Right renal pelvis (tissue), 4 donors: ENCODE measurements around the gene AZGP1. TPM values are rescaled to one million over a fixed set of nuclear protein-coding genes. Genes with fewer than 3 reads are reported as not detected.
"Not testable (repeated sequence)": the region's sequence is repeated elsewhere in the genome, so short reads cannot be mapped to it uniquely, and the experiment has no call there.

Experiments used
- DNase-seq, 4 donors: peaks; one replicate each; pipeline ENCODE4 v3.0.0-alpha.2; 2013; ENCODE audit warnings: low read depth in 4 of 4, low spot score in 3 of 4, missing footprints in 1 of 4
- polyA plus RNA-seq, 4 donors: library from polyadenylated mRNA; unstranded; fragments of 120-200 nt; gene quantifications; one replicate each; pipeline ENCODE4 v1.2.1, GENCODE V29; 2013; ENCODE audit not compliant: insufficient read length in 4 of 4

The AZGP1 gene
- polyA plus RNA-seq, 4 donors = 47.6 to 77.5 (median 61.3) TPM

GRCh38 chr7:99954643-99955042 lies 21.2 kb downstream of the AZGP1 start:
- DNase-seq = not testable (repeated sequence)

- DNase-seq = no peak
Observed at GRCh38 chr7:99953649-99954048, 22.2 kb downstream of the AZGP1 start.

DNA sequence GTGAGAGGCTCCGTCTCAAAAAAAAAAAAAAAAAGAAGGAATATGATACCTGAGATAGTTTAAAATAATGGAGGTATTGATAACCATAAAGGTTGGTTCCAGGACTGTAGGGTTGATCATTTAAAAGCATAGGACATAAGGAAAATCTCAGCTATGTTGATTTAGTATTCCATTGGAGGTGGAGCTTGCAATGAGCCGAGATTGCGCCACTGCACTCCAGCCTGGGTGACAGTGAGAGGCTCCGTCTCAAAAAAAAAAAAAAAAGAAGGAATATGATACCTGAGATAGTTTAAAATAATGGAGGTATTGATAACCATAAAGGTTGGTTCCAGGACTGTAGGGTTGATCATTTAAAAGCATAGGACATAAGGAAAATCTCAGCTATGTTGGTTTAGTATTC lies 23.2 kb downstream of the AZGP1 start:
- DNase-seq = not testable (repeated sequence)

DNA sequence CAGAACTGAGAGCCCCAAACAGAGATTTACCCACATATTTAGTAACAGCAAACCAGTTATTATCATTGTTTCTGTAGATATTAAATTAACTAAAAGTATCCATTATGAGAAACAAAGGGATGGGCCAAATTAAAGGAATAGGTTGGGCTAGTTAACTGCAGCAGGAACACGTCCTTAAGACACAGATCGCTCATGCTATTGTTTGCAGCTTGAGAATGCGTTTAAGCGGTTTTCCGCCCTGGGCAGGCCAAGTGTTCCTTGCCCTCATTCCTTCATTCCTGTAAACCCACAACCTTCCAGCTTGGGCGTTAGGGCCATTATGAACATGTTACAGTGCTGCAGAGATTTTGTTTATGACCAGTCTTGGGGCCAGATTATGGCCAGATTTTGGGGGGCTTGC lies 25.0 kb downstream of the AZGP1 start:
- not testable (repeated sequence) for DNase-seq

DNA sequence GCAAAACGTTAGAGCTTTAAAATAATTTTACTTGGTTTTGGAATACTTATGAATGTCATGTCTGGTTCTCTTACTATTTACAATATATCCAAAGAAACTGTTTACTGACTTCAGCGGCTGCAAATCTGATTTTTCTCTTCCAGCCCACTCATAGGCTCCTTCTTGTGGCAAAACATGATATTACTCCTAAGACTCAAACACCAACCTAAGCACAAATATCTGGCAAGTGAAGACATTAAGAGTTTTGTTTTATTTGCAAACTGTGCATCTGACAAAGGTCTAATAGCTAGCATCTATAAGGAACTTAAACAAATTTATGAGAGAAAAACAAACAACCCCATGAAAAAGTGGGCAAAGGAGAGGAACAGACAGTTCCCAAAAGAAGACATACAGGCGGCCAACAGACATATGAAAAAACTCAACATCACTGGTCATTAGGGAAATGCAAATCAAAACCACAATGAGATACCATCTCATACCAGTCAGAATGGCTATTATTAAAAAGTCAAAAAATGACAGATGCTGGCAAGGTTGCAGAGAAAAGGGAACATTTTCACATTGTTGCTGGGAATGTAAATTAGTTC lies 26.1 kb downstream of the AZGP1 start:
- DNase-seq = no peak

- no peak for DNase-seq
Observed at GRCh38 chr7:99947608-99948007, 28.2 kb downstream of the AZGP1 start.

DNA sequence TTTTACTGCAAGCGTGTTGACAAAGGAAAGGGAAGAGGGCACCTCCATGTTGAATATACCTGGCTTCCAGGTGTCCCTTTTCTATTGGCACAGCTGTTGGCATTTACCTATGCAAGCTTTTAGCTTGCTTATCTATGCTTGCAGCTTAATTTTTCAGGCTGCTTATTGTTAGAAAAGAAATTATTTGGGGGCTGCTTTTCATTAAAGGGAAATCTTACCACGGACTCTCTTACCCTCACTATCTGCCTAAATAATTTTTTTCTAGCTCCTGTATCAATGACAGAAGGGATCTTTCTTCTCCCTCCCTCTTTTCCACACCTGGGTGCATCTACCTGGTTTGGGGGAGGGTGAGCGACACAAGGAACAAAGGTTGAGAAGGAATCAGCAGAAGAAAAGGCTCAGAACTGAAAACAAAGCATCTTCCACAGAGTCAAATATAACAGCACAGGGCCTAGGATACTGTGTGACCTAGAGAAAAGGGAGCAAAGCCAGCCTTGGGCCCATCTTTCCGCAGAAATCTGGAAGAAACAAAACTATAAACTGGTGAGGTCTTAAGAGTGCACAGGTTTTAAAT lies 31.2 kb downstream of the AZGP1 start:
- no peak for DNase-seq

DNA sequence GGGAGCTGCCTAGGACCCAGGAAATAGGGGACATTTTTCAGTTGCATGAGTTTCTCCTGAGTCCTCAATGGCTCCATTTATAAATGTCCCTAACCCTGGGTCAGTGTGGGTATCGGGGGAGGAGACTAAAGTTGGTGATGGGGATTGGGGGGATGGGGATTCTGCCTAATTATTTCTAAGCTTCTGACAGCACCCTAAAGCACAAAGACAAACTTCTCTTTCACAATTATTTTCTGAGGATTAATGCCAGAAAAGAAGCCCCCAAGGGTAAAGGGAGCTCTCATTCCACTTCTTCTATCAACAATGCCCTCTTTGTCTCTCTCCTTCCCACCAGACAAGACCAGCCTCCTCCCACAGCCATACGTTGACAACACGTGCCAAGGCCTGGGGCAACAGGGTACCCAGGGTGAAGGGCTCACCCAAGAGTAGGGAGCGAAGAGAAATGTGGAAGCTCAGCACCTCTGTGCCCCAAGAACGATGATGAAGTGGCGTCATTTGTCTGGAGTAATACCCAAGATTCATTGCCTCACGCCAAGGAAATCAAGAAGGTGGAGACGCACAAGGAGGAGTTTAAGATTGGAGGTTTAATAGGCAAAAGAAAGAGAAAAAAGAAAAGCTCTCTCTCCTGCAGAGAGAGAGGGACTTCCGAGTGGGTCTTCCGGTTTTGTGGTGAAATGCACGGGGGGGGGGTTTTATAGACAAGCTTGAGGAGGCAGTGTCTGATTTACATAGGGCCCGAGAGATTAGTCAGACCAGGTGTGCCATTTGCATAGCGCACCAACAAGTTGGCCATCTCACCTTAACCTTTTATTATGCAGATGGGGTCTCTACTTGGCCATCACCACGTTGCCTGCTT lies 32.0 kb downstream of the AZGP1 start:
- no peak for DNase-seq

DNA sequence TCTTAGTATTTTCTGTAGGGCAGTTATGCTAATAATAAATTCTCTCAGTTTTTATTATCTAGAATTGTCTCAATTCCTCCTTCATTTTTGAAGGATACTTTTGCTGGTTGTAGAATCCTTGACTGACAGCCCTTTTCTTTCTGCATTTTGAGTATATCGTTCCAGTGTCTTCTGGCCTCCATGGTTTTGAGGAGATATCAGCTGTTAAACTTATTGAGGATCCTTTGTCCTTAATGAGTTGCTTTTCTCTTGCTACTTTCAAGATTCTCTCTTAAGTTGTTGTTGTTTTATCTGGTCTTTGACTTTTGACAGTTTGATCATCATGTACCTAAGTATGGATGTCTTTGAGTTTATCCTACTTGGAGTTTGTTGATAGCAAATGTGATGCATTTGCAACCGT lies 37.5 kb downstream of the AZGP1 start:
- DNase-seq = no peak

DNA sequence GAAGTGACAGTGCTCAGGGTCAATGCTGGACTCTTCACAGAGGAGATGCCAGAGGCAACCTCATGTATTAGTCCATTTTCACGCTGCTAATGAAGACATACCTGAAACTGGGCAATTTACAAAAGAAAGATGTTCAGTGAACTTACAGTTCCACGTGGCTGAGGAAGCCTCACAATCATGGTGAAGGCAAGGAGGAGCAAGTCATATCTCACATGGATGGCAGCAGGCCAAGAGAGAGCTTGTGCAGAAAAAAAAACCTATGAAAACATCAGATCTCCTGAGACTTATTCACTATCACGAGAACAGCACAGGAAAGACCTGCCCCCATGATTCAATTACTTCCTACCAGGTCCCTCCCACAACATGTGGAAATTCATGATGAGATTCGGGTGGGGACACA lies 40.8 kb downstream of the AZGP1 start:
- DNase-seq = not testable (repeated sequence)

DNA sequence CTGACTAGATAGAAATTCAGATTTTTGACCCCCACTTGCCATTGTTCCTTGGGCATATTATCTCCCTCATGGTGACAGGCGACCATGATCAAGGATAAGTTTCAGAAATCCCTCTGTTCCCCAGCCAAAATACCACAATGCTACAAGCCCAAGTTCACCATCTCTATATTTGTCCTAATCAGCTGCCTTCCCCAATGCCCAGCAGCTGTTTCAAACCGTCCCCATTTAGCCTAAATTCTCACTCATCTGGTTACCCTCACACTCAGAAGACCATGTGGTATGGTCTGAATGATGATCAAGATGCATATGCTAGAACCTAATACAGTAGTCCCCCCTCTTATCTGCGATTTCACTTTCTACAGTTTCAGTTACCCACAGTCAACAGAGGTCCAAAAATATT lies 45.5 kb downstream of the AZGP1 start:
- no peak for DNase-seq

GRCh38 chr7:99929730-99930053 lies 46.1 kb downstream of the AZGP1 start:
- DNase-seq = no peak

GRCh38 chr7:99928994-99929729 lies 46.7 kb downstream of the AZGP1 start, which contains the start of gene GJC3:
Gene GJC3 (minus strand): TSS chr7:99929620. CDS start chr7:99929620, 0 bp downstream.
- no peak for DNase-seq

- no peak for DNase-seq
Observed at GRCh38 chr7:99928188-99928587, 47.6 kb downstream of the AZGP1 start.

DNA sequence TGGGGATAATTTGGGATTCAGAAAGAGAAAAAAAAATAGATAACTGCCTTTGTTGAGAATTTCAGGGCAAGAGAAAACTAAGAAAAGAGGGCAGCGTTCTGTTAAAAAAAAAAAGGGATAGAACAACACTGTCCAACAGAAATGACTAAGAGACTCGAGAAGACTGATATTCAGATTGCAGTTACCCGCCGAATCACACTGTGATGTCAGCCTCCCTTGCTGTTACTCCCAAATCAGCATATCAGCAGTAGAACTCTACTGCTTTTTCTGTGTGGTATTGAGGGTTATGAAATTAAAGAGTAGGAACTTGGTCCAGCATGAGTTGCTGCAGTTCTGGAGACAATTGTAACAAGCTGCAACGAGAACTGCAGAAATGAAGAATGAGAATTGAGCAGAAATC lies 48.3 kb downstream of the AZGP1 start:
- DNase-seq = no peak

GRCh38 chr7:99926321-99926720 lies 49.5 kb downstream of the AZGP1 start:
- no peak for DNase-seq

DNA sequence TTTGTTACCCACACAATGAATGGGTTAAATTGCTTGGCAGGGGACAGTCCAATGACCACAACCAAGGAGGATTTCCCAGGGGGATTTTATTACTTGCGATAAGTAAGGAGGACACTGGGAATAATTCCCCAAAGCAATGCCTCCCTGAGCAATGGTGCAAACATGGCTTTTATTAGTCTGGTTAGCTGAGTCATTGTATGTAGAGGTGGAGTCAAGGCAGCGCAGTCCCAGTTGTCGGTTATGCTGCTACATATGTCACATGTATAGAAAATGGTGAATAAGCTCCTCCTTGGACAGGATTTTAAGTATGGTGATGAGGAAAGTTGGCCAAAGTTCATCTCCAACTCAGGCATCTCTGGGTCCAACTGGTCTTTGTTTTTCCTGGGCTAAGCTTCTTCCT lies 52.6 kb downstream of the AZGP1 start:
- no peak for DNase-seq

- no peak for DNase-seq
Observed at GRCh38 chr7:99920149-99920548, 55.7 kb downstream of the AZGP1 start.

DNA sequence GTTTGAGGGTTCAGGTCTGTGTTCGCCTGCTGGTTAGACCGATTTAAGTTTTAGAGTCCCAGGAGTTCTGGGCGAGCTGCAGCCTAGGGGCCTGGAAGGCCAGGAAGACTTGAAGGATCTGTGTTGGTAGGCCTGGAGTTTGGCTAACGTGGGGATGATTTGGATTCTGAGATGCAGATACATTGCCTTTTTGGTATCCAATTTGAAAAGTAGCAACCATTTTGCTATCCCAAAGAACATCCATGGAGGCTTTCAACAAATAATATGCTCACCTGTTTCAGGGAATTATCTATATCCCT lies 56.1 kb downstream of the AZGP1 start:
- no peak for DNase-seq

- DNase-seq = peak; percentile 58 to 73 (median 68)
Observed at GRCh38 chr7:99918959-99919813, 56.6 kb downstream of the AZGP1 start, which contains the start of gene TRIM4. Gene TRIM4 (minus strand): TSS chr7:99919530. CDS start chr7:99919401, 129 bp downstream.
